ENCODE results near the gene SRPK1.

DNA sequence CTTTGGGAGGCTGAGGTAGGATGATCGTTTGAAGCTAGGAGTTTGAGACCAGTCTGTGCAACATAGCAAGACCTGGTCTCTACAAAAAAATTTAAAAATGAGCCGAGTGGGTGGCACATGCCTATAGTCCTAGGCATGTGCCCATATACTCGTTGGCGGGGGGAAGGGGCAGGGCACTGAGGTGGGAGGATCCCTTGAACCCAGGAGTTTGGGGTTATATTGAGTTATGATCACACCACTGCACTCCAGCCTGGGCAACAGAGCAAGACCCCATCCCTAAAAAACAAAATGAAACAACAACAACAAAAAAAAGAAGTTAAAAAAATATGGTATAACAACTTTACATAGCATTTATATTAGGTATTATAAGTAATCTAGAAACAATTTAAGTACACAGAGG, 67.9 kb downstream of the SRPK1 start:
- TF ChIP-seq, protein P1, sequence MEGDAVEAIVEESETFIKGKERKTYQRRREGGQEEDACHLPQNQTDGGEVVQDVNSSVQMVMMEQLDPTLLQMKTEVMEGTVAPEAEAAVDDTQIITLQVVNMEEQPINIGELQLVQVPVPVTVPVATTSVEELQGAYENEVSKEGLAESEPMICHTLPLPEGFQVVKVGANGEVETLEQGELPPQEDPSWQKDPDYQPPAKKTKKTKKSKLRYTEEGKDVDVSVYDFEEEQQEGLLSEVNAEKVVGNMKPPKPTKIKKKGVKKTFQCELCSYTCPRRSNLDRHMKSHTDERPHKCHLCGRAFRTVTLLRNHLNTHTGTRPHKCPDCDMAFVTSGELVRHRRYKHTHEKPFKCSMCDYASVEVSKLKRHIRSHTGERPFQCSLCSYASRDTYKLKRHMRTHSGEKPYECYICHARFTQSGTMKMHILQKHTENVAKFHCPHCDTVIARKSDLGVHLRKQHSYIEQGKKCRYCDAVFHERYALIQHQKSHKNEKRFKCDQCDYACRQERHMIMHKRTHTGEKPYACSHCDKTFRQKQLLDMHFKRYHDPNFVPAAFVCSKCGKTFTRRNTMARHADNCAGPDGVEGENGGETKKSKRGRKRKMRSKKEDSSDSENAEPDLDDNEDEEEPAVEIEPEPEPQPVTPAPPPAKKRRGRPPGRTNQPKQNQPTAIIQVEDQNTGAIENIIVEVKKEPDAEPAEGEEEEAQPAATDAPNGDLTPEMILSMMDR (IDR thresholded peaks at IDR 0.05; ENCODE audit: control extremely low read depth in 1 of 3, insufficient read depth in 1 of 3, low read depth in 1 of 3, low read length in 3 of 3): no peak
- TF ChIP-seq POLR2A (IDR thresholded peaks at IDR 0.05; ENCODE audit: control extremely low read depth in 1 of 2, low read depth in 2 of 2, low read length in 2 of 2) (no peak), ZNF274 (IDR thresholded peaks at IDR 0.05; ENCODE audit: borderline replicate concordance, extremely low read depth, low read length) (no peak), TEAD4 (IDR thresholded peaks at IDR 0.05; ENCODE audit: low read depth, low read length) (no peak), POLR2AphosphoS5 (IDR thresholded peaks at IDR 0.05; ENCODE audit: low read depth, low read length) (no peak)
